ENCODE results near the gene PMPCA. TPM values are rescaled to one million over a fixed set of nuclear protein-coding genes. Genes with fewer than 3 reads are reported as not detected.

Gene PMPCA
- total RNA-seq, 2 experiments from 2014 or later = 64.0 to 76.5 TPM

DNA sequence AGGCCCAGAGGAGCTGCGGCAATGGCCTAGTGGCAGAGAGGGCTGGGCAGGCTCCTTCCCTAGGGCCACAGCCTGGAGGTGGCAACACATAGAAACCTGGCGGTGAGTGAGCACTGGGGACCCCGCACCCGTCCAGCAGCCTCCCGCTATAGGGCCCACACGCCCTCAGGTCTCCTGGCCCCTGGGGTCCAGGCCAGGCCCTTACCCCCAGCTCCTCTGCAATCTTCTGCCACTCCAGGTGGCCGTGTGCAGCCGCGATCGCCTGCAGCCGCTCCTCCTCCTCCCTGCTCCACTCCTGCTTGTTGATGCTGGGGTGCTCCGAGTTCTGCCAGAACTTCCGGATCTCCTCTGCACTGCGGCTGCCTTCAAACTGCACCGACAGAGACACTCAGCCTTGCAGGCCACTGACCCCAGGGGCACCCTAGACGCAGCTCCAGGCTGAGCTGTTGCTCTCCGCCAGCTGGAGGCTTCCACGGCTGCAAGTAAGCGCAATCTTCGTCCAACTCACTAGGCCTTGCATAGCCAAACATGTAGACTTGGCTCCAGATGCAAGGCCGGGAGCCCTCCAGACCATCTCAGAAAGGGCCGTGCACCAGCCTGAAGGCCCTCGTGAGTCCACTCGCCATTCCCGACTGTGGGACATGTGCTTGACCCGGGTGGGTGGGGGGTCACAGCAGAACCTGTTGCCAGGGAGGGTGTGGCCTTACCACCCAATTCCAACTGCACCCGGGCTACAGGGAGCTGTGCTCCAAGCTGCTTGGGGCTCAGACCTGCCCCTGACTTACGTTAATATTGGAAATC is 18.5 kb upstream of the PMPCA start:
- CTCF ChIA-PET = no interaction called here
- H3K9me3 Mint-ChIP-seq (ENCODE audit: low read depth) = no peaks in the 10 kb centered on the region
- DNase-seq = no peak
- no peak for ATAC-seq
- no peak overlapping the region for H3K4me3 Mint-ChIP-seq
- no peak overlapping the region for H3K27ac Mint-ChIP-seq
- peaks cover 5% of the 10 kb centered on the region for H3K4me1 Mint-ChIP-seq
- no peaks in the 10 kb centered on the region for H3K27me3 Mint-ChIP-seq
- H3K36me3 Mint-ChIP-seq = peaks cover 24% of the 10 kb centered on the region

DNA sequence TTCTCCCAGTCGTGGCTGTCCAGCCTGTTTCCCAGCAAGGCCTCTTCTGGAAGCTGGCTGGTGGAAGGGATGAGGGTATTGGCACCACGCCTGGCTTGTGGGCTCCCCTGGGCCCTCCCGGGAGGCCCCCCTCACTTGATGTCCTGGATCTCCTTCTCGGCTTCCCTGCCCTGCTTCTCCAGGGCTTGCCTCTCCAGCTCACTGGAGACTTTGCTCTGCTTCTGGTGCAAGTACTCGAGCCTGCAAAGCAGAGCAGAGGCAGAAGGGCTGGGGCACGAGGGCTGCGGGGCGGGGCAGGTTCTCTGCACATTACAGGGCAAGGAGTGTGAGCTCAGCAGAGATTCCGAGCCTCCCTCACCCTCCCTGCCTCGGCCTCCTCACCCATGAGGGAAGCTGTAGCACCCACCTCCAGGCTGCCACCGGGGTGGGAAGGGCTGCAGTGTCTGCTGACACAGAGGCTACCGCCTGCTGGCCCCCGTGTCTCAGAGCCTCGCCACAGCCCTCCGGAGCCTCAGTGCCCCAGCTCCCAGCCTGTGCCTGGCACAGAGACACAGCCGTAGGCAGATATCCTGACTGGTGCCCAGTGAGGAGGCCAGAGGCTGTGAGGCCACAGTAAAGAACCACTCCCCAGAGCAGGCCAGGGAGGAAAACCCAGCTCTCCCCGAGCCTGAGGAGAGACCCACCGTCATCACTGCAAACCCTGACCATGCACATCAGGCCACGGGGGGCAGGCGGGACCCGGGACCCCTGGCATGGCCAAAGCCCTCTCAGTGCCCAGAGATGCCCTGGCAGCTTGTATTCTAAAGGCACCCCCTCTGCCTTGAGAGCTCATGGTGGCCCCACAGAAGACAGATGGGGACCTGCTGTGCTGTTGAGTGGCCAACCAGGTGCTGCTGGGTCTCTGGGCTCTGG is 17.7 kb upstream of the PMPCA start:
- Mint-ChIP-seq H3K27me3 (no peaks in the 10 kb centered on the region), H3K27ac (no peak overlapping the region), H3K4me1 (peaks cover 5% of the 10 kb centered on the region), H3K36me3 (peaks cover 18% of the 10 kb centered on the region), H3K9me3 (ENCODE audit: low read depth) (no peaks in the 10 kb centered on the region), H3K4me3 (no peak overlapping the region)
- CTCF ChIA-PET = no interaction called here
- no peak for ATAC-seq
- no peak for DNase-seq

DNA sequence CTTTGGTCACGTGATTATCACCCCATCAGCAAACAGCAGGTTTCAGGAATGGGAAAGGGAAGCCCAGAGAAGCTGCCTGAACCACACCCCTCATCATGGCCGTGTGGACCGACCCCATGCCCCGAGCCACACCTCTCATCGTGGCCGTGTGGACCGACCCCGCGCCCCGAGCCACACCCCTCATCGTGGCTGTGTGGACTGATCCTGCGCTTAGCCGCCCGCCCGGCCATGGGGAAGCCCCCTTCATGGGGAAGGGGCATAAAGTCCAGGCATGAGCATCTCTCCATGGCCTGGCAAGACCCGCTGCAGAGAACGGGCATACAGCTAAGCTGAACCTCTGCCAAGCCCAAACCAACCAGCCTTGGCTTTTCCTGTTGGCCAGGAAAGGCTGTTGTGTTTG is 16.9 kb upstream of the PMPCA start:
- no peak overlapping the region for H3K27ac Mint-ChIP-seq
- H3K27me3 Mint-ChIP-seq = no peaks in the 10 kb centered on the region
- CTCF ChIA-PET = no interaction called here
- H3K4me3 Mint-ChIP-seq = no peak overlapping the region
- H3K36me3 Mint-ChIP-seq = peaks cover 18% of the 10 kb centered on the region
- DNase-seq (no peak), ATAC-seq (no peak)
- peaks cover 11% of the 10 kb centered on the region for H3K4me1 Mint-ChIP-seq
- H3K9me3 Mint-ChIP-seq (ENCODE audit: low read depth) = no peaks in the 10 kb centered on the region

DNA sequence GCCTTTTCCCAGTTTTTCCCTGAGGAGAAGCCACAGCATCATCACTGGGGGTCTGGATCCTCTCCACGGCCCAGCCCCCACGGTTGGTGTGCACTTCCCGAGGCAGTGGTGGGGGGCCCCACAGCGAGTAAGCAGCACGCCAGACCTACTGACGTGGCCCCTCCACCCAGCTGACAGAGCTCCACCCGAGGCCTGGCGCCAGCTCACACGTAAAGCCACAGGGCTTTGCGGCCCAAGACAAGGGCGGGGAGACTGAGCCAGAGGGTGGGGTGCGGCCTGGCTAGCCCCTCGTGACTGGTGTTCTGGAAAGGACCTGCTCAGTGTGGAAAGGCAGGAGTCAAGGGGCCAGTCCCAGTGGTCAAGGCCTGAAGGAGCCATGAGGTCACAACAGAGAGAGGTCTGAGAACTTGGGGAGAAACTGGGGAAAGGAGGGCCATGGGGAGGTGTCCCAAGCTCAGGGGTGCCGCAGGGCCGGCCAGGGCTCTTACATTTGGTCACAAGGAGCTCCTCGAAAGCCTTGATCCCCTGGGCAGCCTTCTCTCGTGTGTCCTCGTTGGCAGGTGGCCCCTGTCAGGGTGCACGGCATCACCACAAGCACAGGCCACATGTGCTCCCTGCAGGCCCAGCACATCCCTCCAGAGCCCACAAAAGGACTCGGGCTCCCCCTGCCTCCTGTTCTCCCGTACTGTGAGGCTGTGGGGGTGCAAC is 16.0 kb upstream of the PMPCA start:
- Mint-ChIP-seq H3K4me3 (no peak overlapping the region), H3K9me3 (ENCODE audit: low read depth) (no peaks in the 10 kb centered on the region), H3K27me3 (no peaks in the 10 kb centered on the region), H3K36me3 (peaks cover 16% of the 10 kb centered on the region), H3K4me1 (peaks cover 15% of the 10 kb centered on the region), H3K27ac (no peak overlapping the region)
- DNase-seq (no peak), ATAC-seq (no peak)
- CTCF ChIA-PET = no interaction called here

DNA sequence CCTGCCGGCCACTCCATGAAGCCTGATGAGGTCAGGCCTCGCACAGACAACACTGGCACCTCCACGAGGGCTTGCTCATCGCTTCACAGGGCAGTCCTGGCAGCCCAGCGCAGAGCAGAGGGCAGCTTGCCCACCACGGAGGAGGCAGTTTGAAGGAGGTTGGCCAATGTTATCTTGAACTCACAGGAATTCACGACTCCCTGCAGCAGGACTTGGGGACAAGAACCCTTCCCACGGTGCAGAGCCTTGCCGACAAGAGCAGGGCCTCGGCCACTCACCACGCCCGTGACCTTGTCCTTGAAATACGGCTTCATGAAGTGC is 15.5 kb upstream of the PMPCA start:
- no peaks in the 10 kb centered on the region for H3K27me3 Mint-ChIP-seq

DNA sequence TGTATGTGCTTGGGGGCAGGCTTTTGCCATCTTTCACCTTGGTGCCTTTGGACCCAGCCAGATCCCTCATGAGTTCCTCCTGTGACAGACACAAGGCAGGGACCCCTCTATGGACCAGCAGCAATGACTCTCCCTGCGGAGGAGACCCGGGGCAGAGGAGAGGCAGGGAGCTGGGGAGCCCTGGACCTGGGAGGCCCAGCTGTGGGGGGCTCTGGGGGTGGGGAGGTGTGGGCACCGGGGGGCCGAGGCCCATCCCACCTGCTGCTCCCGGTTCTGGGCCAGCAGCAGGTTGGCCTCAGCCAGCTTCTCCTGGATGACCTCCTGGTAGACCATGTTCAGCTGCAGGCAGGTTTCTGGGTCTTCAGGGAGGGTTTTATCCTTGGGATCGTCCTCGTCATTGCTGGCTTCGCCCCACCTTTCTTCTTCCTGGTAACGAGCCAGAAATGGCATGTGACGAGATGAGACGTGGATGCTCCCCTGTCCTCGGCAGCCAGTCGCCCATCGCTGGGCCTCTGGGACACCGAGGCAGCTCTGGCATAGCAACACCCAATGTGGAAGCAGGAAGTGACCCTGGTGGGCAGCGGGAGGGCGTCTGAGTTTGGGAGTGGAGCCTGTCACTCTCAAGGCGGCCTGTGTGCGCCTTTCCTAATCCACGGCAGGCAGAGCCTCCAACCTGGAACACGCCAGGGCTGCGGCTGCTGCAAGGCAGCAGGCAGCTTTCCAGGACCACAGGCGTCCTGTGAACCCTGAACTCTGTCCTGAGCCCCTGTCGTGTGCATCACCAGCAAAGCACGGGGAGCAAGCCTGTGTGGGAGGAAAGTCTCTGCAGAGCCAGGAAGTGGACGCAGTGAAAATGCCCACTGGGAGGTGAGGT is 14.9 kb upstream of the PMPCA start:
- Mint-ChIP-seq H3K4me3 (no peak overlapping the region), H3K9me3 (ENCODE audit: low read depth) (no peaks in the 10 kb centered on the region), H3K27ac (no peak overlapping the region), H3K36me3 (peaks cover 10% of the 10 kb centered on the region), H3K4me1 (peaks cover 16% of the 10 kb centered on the region), H3K27me3 (no peaks in the 10 kb centered on the region)
- CTCF ChIA-PET = interaction anchor here (1.9 to 3.0 kb wide), 2 partner anchors 21 to 32 kb away, joined by 4 to 18 read pairs; partner anchors contain the start of gene DNLZ
- no peak for DNase-seq
- no peak for ATAC-seq

More for the DNA sequence above, 15.5 kb upstream of the PMPCA start:
- CTCF ChIA-PET = no interaction called here
- Mint-ChIP-seq H3K4me3 (no peak overlapping the region), H3K36me3 (peaks cover 13% of the 10 kb centered on the region), H3K4me1 (peaks cover 15% of the 10 kb centered on the region), H3K27ac (no peak overlapping the region), H3K9me3 (ENCODE audit: low read depth) (no peaks in the 10 kb centered on the region)
- no peak for ATAC-seq
- DNase-seq = no peak

DNA sequence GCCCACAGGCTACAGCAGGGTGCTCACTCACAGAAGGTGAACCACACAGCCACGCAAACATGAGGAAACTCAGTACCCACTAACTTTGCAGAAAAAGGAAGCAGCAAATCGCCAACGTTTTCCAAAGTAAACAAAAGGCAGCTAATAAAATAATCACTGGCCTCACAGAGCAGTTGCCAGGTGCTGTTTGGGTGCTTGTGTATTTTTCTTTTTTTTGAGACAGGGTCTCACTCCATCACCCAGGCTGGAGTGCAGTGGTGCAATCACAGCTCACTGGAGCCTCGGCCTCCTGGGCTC is 14.3 kb upstream of the PMPCA start:
- H3K27me3 Mint-ChIP-seq = no peaks in the 10 kb centered on the region
- DNase-seq = no peak
- CTCF ChIA-PET = interaction anchor here (1.9 to 3.0 kb wide), 2 partner anchors 21 to 33 kb away, joined by 4 to 18 read pairs; partner anchors contain the start of gene DNLZ
- no peaks in the 10 kb centered on the region for H3K9me3 Mint-ChIP-seq (ENCODE audit: low read depth)
- H3K27ac Mint-ChIP-seq = no peak overlapping the region
- peaks cover 19% of the 10 kb centered on the region for H3K4me1 Mint-ChIP-seq
- ATAC-seq = no peak
- peaks cover 10% of the 10 kb centered on the region for H3K36me3 Mint-ChIP-seq
- no peak overlapping the region for H3K4me3 Mint-ChIP-seq

DNA sequence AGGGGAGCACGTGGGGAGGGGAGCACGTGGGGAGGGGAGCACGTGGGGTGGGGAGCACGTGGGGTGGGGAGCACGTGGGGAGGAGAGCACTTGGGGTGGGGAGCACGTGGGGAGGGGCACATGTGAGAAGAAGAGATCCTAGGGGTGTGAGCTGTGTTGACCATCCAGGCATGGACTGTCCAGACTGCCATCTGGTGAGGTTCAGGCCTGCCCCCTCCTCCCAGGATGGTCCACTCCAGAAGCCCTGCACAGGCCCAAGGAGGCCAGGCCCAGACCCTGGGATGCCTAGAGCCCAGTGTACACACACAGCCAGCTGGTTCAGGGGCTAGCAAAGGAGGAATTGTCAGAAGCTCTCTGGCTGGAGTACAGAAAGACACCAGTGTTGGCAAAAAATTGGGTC is 12.8 kb upstream of the PMPCA start:
- CTCF ChIA-PET = interaction anchor here (1.0 to 3.0 kb wide), 4 partner anchors 11 to 41 kb away, joined by 3 to 18 read pairs (median 4); partner anchors contain the start of gene DNLZ
- no peaks in the 10 kb centered on the region for H3K27me3 Mint-ChIP-seq
- peaks cover 12% of the 10 kb centered on the region for H3K36me3 Mint-ChIP-seq

DNA sequence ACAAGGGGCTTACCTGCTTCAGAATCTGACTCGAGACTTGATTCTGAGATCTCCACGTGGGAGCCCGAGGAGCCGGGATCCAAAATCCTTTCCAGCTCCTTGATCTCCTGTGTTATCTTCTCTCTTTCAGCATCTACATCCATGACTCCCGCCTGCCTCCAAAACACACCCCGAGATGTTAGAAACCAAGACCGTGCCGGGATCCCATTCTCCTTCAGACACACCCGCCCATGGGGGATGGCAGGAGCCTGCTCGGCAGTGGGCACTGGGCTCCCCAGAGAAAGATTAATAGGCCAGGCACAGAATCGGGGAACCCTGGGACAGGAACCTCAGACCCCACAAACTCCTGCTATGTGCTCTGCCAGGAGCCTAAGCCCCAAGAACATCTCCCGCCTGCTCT is 12.2 kb upstream of the PMPCA start:
- CTCF ChIA-PET = interaction anchor here (1.0 to 6.2 kb wide), 5 partner anchors 10 to 40 kb away, joined by 3 to 52 read pairs (median 4); partner anchors contain the start of gene DNLZ
- no peaks in the 10 kb centered on the region for H3K27me3 Mint-ChIP-seq
- H3K9me3 Mint-ChIP-seq (ENCODE audit: low read depth) = no peaks in the 10 kb centered on the region

More for the DNA sequence above, 12.8 kb upstream of the PMPCA start:
- ATAC-seq = no peak
- Mint-ChIP-seq H3K9me3 (ENCODE audit: low read depth) (no peaks in the 10 kb centered on the region), H3K4me3 (no peak overlapping the region), H3K27ac (no peak overlapping the region), H3K4me1 (peaks cover 29% of the 10 kb centered on the region)
- no peak for DNase-seq

DNA sequence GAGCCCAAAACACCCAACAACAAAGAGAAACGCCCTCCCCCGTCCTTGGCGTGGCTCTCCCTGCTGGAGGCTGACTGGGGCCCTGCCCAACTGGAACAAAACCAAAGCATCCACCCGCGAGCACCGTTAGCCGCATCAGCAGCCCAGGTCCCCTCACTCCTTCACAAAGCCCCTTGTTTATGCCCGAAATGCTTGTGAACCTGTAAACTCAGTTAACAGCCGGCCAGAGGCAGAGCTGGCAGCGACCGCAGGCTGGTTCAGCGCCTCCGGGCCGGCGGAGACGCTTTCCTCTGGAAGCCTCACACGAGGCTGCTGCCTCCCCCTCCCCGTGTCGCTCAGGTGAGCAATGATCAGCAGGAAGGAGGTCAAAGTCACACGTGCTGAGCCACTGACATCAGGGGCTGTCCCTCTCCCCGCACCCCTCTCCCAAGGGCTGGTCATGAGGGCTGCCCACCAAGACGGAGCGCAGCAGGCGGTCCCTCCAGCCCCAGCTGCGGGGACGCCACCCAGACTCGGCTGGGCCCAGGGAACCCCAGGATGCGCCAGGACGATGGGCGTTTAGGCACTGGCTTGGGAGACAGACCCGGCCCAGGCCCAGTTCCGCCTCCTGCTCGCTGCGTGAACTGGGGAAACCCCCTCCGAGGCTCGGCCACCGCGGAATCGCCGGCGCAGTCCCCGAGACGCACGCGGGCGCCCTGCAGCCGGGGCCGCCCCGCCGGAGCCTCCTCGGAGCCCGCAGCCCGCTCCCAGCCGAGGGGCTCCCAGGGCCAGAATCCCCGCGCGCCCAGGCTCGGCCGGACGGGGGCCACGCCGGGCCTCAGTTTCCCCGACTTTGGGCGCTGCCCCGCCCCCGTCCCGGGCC is 11.1 kb upstream of the PMPCA start:
- CTCF ChIA-PET = interaction anchor here (0.6 to 6.2 kb wide), 6 partner anchors 11 to 87 kb away, joined by 3 to 52 read pairs (median 4); partner anchors contain the start of gene DNLZ
- peak; percentile 48 for DNase-seq
- Mint-ChIP-seq H3K4me3 (peak overlapping the region; percentile 86), H3K27ac (peak overlapping the region; percentile 74), H3K36me3 (peaks cover 13% of the 10 kb centered on the region), H3K4me1 (peaks cover 42% of the 10 kb centered on the region), H3K27me3 (no peaks in the 10 kb centered on the region), H3K9me3 (ENCODE audit: low read depth) (no peaks in the 10 kb centered on the region)
- ATAC-seq = peak; percentile 14

More for the DNA sequence above, 12.2 kb upstream of the PMPCA start:
- peak overlapping the region; percentile 74 for H3K27ac Mint-ChIP-seq
- peaks cover 31% of the 10 kb centered on the region for H3K4me1 Mint-ChIP-seq
- peaks cover 13% of the 10 kb centered on the region for H3K36me3 Mint-ChIP-seq
- ATAC-seq (no peak), DNase-seq (no peak)
- H3K4me3 Mint-ChIP-seq = peak overlapping the region; percentile 86

DNA sequence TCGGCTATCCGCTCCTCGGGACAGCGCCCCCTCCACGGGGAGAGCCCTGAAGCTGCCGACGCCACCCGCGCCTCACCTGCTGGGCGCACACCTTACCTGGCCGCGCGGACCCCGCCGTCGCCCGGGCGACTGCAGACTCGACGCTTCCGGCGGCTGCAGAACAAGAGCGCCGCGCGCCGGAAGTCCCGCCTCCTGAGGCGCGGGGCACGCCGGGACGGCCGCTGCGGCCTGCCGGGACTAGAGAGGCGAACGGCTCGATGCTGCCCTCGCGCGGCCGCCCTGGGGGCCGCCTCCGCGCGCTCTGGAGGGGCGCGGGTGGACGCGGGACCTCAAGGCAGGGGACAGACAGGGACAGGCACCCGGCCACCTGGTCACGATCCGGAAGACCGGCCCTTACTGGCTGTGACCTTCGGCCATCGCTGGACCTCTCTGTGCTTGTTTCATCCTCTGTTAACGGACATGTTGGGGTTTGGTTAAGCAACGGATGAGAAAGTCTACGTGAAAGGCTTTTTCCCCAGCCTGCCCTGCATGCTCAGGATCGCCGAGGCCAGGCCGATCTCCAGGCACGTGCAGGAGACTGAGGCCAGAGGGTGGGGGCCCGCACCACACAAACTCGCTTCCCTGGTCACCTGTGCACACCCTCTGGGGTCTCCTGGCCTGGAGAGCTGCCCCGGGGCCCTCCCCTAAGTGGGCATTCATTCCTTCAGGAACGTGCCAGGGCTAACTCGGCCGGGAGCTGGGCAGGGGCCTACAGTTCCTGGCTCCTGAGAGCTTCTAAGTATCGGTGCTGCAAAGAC is 10.2 kb upstream of the PMPCA start, which contains the start of gene SNAPC4:
Gene SNAPC4 (minus strand): TSS at position 133 of the 797 bp plus-strand sequence. CDS start 1,742 bp downstream, outside the sequence.
- ATAC-seq (peak; percentile 73), DNase-seq (peak; percentile 89)
- Mint-ChIP-seq H3K4me3 (peak within 1 kb of the TSS; percentile 86), H3K27me3 (no peaks in the 10 kb centered on the region), H3K27ac (peak within 1 kb of the TSS; percentile 74), H3K36me3 (peaks cover 16% of the 10 kb centered on the region), H3K9me3 (ENCODE audit: low read depth) (no peaks in the 10 kb centered on the region), H3K4me1 (peaks cover 50% of the 10 kb centered on the region)
- CTCF ChIA-PET = interaction anchor here (0.6 to 6.2 kb wide), 13 partner anchors 9 to 139 kb away, joined by 3 to 52 read pairs (median 3); partner anchors contain the start of genes DNLZ, ENTR1 and PMPCA
